ENCODE measurements around the gene PODXL2.

The PODXL2 gene

GRCh38 chr3:127607675-127608361 is 21.2 kb upstream of the PODXL2 start:
- Histone ChIP-seq H3K9me3 (ENCODE audit: insufficient read depth, low read length) (no peaks in the 10 kb centered on the region), H3K36me3 (replicated peaks; ENCODE audit: low read depth, low read length) (peaks cover 77% of the 10 kb centered on the region), H2AFZ (ENCODE audit: low read depth, low read length) (no peak overlapping the region), H3K79me2 (ENCODE audit: low read length) (peaks cover 60% of the 10 kb centered on the region), H3K27ac (ENCODE audit: low read length) (no peak overlapping the region), H3K27me3 (ENCODE audit: low read depth, low read length) (no peaks in the 10 kb centered on the region), H4K20me1 (ENCODE audit: insufficient read depth, low read length) (peaks cover 33% of the 10 kb centered on the region), H3K9ac (ENCODE audit: low read length) (no peak overlapping the region), H3K4me1 (ENCODE audit: low read length) (no peaks in the 10 kb centered on the region), H3K4me3 (ENCODE audit: low read length) (no peak overlapping the region), H3K4me2 (ENCODE audit: low read length) (no peak overlapping the region)
- TF ChIP-seq EZH2phosphoT487 (IDR thresholded peaks at IDR 0.05; ENCODE audit: low read depth): no peak

DNA sequence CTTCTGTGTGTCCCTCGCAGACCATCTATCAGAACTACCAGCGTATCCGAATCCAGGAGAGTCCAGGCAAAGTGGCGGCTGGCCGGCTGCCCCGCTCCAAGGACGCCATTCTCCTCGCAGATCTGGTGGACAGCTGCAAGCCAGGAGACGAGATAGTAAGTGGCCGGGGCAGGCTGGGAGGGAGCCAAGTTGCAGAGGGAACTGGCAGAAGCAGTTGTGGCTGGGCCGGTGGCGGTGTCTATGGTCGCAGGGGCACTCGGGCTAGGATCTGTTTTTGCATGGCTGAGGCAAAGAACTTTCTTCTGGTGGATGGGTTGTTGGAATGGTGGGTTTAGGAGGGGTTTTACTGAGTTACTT is 20.6 kb upstream of the PODXL2 start:
- Histone ChIP-seq H3K4me2 (ENCODE audit: low read length) (no peak overlapping the region), H3K9ac (ENCODE audit: low read length) (no peak overlapping the region), H3K9me3 (ENCODE audit: insufficient read depth, low read length) (no peaks in the 10 kb centered on the region), H3K27ac (ENCODE audit: low read length) (no peak overlapping the region), H2AFZ (ENCODE audit: low read depth, low read length) (no peak overlapping the region), H4K20me1 (ENCODE audit: insufficient read depth, low read length) (peaks cover 38% of the 10 kb centered on the region), H3K36me3 (replicated peaks; ENCODE audit: low read depth, low read length) (peaks cover 82% of the 10 kb centered on the region), H3K27me3 (ENCODE audit: low read depth, low read length) (no peaks in the 10 kb centered on the region), H3K79me2 (ENCODE audit: low read length) (peaks cover 63% of the 10 kb centered on the region), H3K4me1 (ENCODE audit: low read length) (no peaks in the 10 kb centered on the region), H3K4me3 (ENCODE audit: low read length) (no peak overlapping the region)
- TF ChIP-seq CTCF (IDR thresholded peaks at IDR 0.05; ENCODE audit: low read depth, low read length) (no peak), EZH2phosphoT487 (IDR thresholded peaks at IDR 0.05; ENCODE audit: low read depth) (no peak)

- Histone ChIP-seq H3K9me3 (ENCODE audit: insufficient read depth, low read length) (no peaks in the 10 kb centered on the region), H2AFZ (ENCODE audit: low read depth, low read length) (no peak overlapping the region), H3K4me3 (ENCODE audit: low read length) (no peak overlapping the region), H3K36me3 (replicated peaks; ENCODE audit: low read depth, low read length) (peaks cover 84% of the 10 kb centered on the region), H3K27me3 (ENCODE audit: low read depth, low read length) (no peaks in the 10 kb centered on the region), H3K4me2 (ENCODE audit: low read length) (no peak overlapping the region), H3K4me1 (ENCODE audit: low read length) (no peaks in the 10 kb centered on the region), H3K9ac (ENCODE audit: low read length) (no peak overlapping the region), H3K79me2 (ENCODE audit: low read length) (peaks cover 56% of the 10 kb centered on the region), H3K27ac (ENCODE audit: low read length) (no peak overlapping the region), H4K20me1 (ENCODE audit: insufficient read depth, low read length) (peaks cover 49% of the 10 kb centered on the region)
- TF ChIP-seq CTCF (IDR thresholded peaks at IDR 0.05; ENCODE audit: low read depth, low read length): no peak
- TF ChIP-seq EZH2phosphoT487 (IDR thresholded peaks at IDR 0.05; ENCODE audit: low read depth): no peak
Observed at GRCh38 chr3:127610105-127610504, 18.9 kb upstream of the PODXL2 start.

- H3K9me3 ChIP-seq (ENCODE audit: insufficient read depth, low read length): no peaks in the 10 kb centered on the region
- no peak overlapping the region for H3K4me2 ChIP-seq (ENCODE audit: low read length)
- no peak overlapping the region for H3K4me3 ChIP-seq (ENCODE audit: low read length)
- no peak overlapping the region for H3K27ac ChIP-seq (ENCODE audit: low read length)
- no peak overlapping the region for H2AFZ ChIP-seq (ENCODE audit: low read depth, low read length)
- peaks cover 57% of the 10 kb centered on the region for H4K20me1 ChIP-seq (ENCODE audit: insufficient read depth, low read length)
- H3K4me1 ChIP-seq (ENCODE audit: low read length): no peaks in the 10 kb centered on the region
- H3K9ac ChIP-seq (ENCODE audit: low read length): no peak overlapping the region
- peaks cover 87% of the 10 kb centered on the region for H3K36me3 ChIP-seq (replicated peaks; ENCODE audit: low read depth, low read length)
- H3K27me3 ChIP-seq (ENCODE audit: low read depth, low read length): no peaks in the 10 kb centered on the region
- peaks cover 51% of the 10 kb centered on the region for H3K79me2 ChIP-seq (ENCODE audit: low read length)
- TF ChIP-seq CTCF (IDR thresholded peaks at IDR 0.05; ENCODE audit: low read depth, low read length) (no peak), EZH2phosphoT487 (IDR thresholded peaks at IDR 0.05; ENCODE audit: low read depth) (no peak)
Observed at GRCh38 chr3:127611251-127611650, 17.7 kb upstream of the PODXL2 start.

Measured in OCI-LY3 (cell line).